Measurements from ENCODE around the gene TSPAN5.

TSPAN5 gene

DNA sequence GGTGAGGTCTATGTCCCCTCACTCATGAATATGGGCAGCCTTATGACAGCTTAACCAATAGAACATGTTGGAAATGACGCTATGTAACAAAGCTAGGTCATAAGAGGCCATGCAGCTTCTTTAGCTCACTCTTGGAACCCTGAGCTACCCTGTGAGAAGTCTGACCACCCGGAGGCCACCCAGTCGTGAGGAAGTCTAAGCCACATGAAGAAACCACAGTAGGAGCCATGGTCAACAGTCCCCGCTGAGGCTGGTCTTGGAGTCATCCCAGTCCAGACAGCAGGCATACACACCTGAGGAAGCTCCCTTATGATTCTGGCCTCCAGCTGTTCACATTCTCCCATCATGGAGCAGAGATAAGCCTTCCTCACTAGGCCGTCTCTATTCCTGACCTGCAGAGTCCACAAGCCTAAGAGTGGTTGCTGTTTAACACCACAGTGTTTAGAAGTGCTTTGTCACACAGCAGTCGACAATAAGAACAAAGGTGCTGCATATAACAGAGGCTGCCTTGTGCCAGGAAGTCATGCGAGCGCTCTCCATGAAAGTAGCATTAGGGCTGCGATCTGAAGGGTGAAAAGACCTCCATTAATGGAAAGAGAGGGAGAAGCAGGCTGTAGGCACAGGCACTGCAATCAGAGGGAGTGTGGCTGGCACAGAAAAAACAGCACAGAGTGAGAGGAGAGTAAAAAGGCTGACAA lies 38.2 kb downstream of the TSPAN5 start:
- H3K36me3 ChIP-seq (ENCODE audit: control insufficient read depth, insufficient read depth, low read length): no peaks in the 10 kb centered on the region
- H3K4me3 ChIP-seq (ENCODE audit: low read length): no peak overlapping the region
- no peak overlapping the region for H3K9ac ChIP-seq (ENCODE audit: low read length)
- H3K27ac ChIP-seq (ENCODE audit: low read depth, low read length): no peak overlapping the region
- no peaks in the 10 kb centered on the region for H3K27me3 ChIP-seq (ENCODE audit: control insufficient read depth, insufficient read depth, low read length)
- H3K4me1 ChIP-seq (ENCODE audit: control insufficient read depth, insufficient read depth, low read length): peaks cover 3% of the 10 kb centered on the region

DNA sequence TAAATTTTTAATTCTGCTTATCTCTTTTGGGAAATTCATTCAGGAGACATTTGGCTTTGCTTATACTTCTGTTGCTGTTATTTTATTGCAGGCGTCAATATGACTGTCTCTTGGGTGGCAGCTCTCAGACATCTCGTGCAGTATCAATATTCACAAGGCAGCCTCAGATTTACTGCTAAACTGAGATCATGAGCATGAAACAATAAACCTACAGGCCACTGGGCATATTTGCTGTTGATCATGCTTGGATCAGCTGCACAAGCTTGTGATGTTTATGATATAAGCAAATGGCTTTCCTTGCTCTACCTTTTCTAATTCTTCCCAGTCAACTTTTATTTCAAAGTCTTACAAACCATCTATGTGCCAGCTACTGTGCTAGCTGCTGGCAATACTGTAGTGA lies 39.2 kb downstream of the TSPAN5 start:
- Histone ChIP-seq H3K4me3 (ENCODE audit: low read length) (no peak overlapping the region), H3K36me3 (ENCODE audit: control insufficient read depth, insufficient read depth, low read length) (no peaks in the 10 kb centered on the region), H3K9ac (ENCODE audit: low read length) (no peak overlapping the region), H3K4me1 (ENCODE audit: control insufficient read depth, insufficient read depth, low read length) (peaks cover 3% of the 10 kb centered on the region), H3K27me3 (ENCODE audit: control insufficient read depth, insufficient read depth, low read length) (no peaks in the 10 kb centered on the region), H3K27ac (ENCODE audit: low read depth, low read length) (no peak overlapping the region)

DNA sequence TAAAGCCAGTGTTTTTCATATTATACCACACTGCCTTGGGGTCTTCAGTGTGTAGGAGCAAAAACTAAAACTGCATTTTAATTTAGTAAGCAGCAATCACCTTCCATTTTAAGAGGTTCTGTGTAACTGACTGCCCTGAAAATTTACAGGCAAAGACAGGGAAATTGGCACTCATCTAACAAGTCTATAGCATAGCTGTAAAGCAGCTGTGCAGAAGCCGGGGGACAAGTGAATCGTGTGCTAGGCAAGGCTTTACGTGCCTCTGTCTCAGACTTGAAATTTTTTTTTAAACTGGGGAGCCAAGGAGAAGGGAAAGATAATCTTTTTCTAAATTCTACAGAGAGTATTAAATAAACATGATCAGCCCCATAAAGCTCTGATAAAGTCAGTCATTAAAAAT lies 39.7 kb downstream of the TSPAN5 start:
- no peak overlapping the region for H3K27ac ChIP-seq (ENCODE audit: low read depth, low read length)
- H3K9ac ChIP-seq (ENCODE audit: low read length): no peak overlapping the region
- peaks cover 4% of the 10 kb centered on the region for H3K4me1 ChIP-seq (ENCODE audit: control insufficient read depth, insufficient read depth, low read length)
- no peaks in the 10 kb centered on the region for H3K36me3 ChIP-seq (ENCODE audit: control insufficient read depth, insufficient read depth, low read length)
- H3K27me3 ChIP-seq (ENCODE audit: control insufficient read depth, insufficient read depth, low read length): no peaks in the 10 kb centered on the region
- no peak overlapping the region for H3K4me3 ChIP-seq (ENCODE audit: low read length)

DNA sequence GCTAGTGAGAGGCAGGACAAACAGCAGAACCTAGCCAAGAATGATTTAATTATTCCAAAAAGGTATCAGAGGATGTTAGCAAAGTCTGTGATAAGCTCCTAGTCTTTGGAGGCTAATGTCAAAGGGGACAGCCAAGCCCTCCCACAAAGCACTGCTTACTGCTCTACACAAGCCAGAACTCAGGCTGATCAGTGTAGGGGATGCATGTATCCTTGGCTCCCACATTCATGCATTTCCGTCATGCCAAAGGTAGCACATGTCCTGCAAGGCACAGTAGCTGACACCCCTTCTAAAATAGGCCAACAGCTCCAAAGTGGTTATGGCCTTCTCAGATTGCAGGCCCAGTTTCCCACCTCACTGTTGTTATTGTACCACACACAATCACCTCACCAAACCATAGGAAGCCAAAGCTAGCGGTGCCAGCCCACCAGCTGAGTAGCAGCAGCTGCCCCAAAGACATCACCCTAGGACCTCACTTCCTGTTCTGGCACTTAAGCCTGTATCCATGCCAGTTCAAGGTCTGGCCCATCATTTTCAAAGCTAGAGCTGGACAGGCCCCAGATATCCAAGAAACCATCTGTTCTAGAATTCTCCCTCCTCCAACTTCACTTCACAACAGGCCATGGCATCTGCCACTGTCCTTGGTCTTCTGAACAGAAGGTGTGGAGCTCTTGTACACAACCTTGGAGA lies 40.9 kb downstream of the TSPAN5 start:
- Histone ChIP-seq H3K27me3 (ENCODE audit: control insufficient read depth, insufficient read depth, low read length) (no peaks in the 10 kb centered on the region), H3K27ac (ENCODE audit: low read depth, low read length) (no peak overlapping the region), H3K4me1 (ENCODE audit: control insufficient read depth, insufficient read depth, low read length) (peaks cover 4% of the 10 kb centered on the region), H3K36me3 (ENCODE audit: control insufficient read depth, insufficient read depth, low read length) (no peaks in the 10 kb centered on the region), H3K9ac (ENCODE audit: low read length) (no peak overlapping the region), H3K4me3 (ENCODE audit: low read length) (no peak overlapping the region)

DNA sequence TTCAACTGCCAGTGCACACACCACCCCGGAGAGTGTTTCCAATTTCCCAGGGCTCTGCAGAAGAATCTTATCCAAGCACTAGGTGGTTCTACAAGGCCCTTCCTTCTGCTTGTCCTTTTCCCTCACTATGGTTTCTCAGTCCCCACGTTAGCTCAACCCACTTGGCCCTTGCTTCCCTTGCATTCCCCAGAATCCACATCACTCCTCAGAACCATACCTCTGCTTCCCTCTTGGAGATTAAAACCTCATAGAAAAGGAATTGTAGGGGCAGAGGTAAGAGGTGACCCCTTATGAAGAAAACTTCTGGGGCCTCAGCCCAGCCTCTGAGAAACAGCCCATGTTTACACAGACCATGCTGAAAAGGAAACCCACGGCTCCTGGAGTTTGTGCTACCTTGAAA lies 42.4 kb downstream of the TSPAN5 start:
- peaks cover 4% of the 10 kb centered on the region for H3K4me1 ChIP-seq (ENCODE audit: control insufficient read depth, insufficient read depth, low read length)
- H3K36me3 ChIP-seq (ENCODE audit: control insufficient read depth, insufficient read depth, low read length): no peaks in the 10 kb centered on the region
- no peak overlapping the region for H3K9ac ChIP-seq (ENCODE audit: low read length)
- no peak overlapping the region for H3K27ac ChIP-seq (ENCODE audit: low read depth, low read length)
- no peak overlapping the region for H3K4me3 ChIP-seq (ENCODE audit: low read length)
- no peaks in the 10 kb centered on the region for H3K27me3 ChIP-seq (ENCODE audit: control insufficient read depth, insufficient read depth, low read length)

DNA sequence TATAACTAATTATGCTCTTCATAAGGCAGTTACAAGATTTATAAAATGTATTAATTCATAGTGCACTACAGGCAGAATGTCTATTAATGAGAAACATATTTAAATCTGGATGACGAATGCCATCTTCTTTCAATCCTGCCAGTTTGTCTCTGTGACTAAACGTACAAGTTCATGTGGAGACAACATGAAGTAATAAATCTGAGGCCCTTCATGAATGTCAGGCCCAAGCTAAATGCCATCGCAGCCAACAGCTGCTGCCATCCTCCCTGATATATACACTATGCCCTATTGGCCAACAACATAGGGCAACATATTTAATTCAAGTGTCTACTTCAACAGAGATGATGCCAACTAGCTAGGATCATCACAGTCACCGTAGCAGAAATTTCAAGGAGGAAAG lies 43.7 kb downstream of the TSPAN5 start:
- Histone ChIP-seq H3K9ac (ENCODE audit: low read length) (no peak overlapping the region), H3K4me3 (ENCODE audit: low read length) (no peak overlapping the region)

DNA sequence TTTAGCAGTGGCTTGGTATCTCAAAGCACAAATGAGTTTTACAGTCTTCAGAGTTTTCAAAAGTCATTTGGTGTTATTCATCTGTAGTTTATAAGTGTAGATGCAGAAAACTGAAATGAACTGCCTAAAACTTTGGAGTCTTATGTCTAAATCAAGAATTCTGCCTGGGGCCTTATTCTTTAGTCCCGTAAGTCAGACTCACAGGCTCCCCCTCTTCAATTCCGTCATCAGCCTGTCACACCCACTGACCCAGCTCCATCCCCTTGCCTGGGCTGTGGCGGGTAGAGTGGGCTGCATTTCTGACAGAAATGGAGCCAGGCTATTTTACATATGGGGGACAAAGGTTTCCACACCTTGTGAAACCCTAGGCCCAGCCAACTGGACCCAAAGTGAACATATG lies 44.3 kb downstream of the TSPAN5 start:
- peaks cover 4% of the 10 kb centered on the region for H3K4me1 ChIP-seq (ENCODE audit: control insufficient read depth, insufficient read depth, low read length)
- H3K27me3 ChIP-seq (ENCODE audit: control insufficient read depth, insufficient read depth, low read length): no peaks in the 10 kb centered on the region
- H3K9ac ChIP-seq (ENCODE audit: low read length): no peak overlapping the region
- no peak overlapping the region for H3K27ac ChIP-seq (ENCODE audit: low read depth, low read length)
- H3K4me3 ChIP-seq (ENCODE audit: low read length): no peak overlapping the region
- no peaks in the 10 kb centered on the region for H3K36me3 ChIP-seq (ENCODE audit: control insufficient read depth, insufficient read depth, low read length)

More for the DNA sequence above, 43.7 kb downstream of the TSPAN5 start:
- no peaks in the 10 kb centered on the region for H3K36me3 ChIP-seq (ENCODE audit: control insufficient read depth, insufficient read depth, low read length)
- peaks cover 4% of the 10 kb centered on the region for H3K4me1 ChIP-seq (ENCODE audit: control insufficient read depth, insufficient read depth, low read length)
- no peaks in the 10 kb centered on the region for H3K27me3 ChIP-seq (ENCODE audit: control insufficient read depth, insufficient read depth, low read length)
- H3K27ac ChIP-seq (ENCODE audit: low read depth, low read length): no peak overlapping the region

DNA sequence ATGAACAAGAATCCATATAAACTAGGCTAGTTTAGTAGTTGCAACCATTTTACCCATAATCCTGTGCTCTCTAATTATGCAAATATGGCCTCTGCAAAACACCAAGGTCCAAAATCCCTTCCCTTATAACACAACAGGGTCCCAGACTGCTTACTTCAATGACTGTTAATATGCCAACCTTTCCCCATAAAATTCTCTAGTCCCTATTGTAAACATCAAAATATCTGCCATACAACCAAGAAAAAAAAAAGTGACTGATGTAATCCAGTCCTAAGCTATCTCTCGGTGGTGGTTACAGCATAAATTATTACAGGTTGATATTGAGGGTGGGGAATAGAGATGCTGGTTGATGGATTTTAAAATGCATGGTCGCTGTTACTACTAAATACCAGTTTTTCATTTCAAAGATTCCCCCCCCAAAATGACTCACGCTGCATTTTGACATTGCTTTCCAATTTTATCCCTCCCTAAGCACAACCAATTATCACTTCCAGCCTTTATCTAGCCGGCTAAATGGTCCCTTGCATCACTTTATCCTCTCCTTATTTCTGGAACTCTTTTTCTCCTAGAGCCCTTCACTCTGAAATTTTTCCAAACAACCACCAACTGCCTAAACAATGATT lies 44.8 kb downstream of the TSPAN5 start:
- Histone ChIP-seq H3K27me3 (ENCODE audit: control insufficient read depth, insufficient read depth, low read length) (no peaks in the 10 kb centered on the region), H3K4me1 (ENCODE audit: control insufficient read depth, insufficient read depth, low read length) (peaks cover 4% of the 10 kb centered on the region), H3K27ac (ENCODE audit: low read depth, low read length) (no peak overlapping the region)

DNA sequence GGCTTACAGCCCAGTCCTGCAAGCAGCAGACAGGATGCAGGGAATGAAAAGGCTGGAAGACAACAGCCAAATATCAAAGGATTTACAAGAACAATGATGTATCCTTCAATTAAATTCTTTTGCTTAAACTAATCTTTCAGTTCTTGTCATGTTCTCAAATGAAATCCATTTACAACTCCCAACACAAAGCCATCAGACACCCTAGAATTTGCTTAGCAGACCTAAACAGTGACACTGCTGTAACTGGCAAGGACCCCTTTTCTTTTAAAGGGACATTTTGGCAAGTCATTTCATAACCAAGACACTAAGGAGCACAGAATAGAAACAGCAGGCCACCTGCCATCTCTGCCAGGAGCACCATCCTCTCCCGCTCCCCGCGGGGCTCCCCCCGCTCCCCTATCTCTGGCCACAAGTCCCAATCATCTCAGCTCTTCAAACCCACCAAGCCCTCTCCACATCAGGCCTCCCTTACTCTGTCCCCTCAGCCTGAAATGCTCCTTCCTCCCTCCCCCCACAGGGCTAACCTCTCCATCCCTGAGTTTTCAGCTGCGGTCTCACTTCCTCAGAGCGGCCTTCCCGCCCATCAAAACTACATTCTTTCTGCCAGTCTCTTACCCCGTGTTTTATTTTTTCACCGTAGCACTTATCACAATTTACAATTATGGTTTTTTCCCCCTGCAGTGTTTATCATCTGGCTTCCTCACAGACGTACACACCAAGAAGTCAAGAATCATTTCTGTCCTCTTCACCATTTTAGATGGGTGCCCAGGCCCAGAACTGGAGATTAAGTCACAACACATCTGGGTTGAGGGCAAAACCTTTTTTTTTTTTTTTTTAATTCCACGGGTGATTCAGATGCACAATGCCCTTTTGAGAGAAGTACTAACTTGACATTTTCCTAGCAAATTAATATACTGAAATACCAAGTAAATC lies 45.8 kb downstream of the TSPAN5 start:
- no peaks in the 10 kb centered on the region for H3K27me3 ChIP-seq (ENCODE audit: control insufficient read depth, insufficient read depth, low read length)
- H3K9ac ChIP-seq (ENCODE audit: low read length): no peak overlapping the region
- no peak overlapping the region for H3K27ac ChIP-seq (ENCODE audit: low read depth, low read length)
- H3K36me3 ChIP-seq (ENCODE audit: control insufficient read depth, insufficient read depth, low read length): no peaks in the 10 kb centered on the region
- H3K4me3 ChIP-seq (ENCODE audit: low read length): no peak overlapping the region
- H3K4me1 ChIP-seq (ENCODE audit: control insufficient read depth, insufficient read depth, low read length): peaks cover 4% of the 10 kb centered on the region

More for the DNA sequence above, 44.8 kb downstream of the TSPAN5 start:
- Histone ChIP-seq H3K36me3 (ENCODE audit: control insufficient read depth, insufficient read depth, low read length) (no peaks in the 10 kb centered on the region), H3K4me3 (ENCODE audit: low read length) (no peak overlapping the region), H3K9ac (ENCODE audit: low read length) (no peak overlapping the region)

DNA sequence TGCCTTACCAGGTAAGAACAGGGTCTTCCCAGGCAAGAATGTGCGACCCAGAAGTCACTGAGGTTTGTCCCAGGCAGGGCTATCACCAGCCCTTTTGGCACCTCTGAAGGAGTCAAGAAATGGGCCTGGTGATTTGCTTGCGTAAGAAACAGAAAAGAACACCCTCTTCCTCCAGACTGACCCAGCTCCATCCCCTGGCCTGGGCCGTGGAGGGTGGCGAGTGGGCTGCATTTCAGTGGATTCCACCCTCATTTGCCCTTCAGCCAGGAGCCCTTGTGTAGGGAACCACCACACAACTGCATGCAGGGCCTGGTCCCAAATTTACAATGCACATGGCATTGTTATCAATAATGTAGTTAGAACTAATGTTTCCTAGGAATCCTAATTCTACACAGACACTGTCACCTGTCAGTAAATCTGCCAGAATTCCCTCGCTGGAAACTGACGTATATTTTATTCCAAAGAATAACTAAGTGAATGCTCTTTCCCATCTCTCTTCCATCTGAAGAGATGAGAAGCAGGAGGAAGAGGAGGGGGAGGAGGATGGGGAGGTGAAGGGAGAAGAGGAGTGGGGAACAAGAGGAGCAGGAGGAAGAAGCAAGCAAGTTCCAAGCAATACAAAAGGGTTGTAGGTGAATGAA lies 46.6 kb downstream of the TSPAN5 start:
- H3K4me1 ChIP-seq (ENCODE audit: control insufficient read depth, insufficient read depth, low read length): peaks cover 4% of the 10 kb centered on the region
- no peaks in the 10 kb centered on the region for H3K36me3 ChIP-seq (ENCODE audit: control insufficient read depth, insufficient read depth, low read length)
- no peak overlapping the region for H3K9ac ChIP-seq (ENCODE audit: low read length)
- H3K27ac ChIP-seq (ENCODE audit: low read depth, low read length): no peak overlapping the region
- H3K4me3 ChIP-seq (ENCODE audit: low read length): no peak overlapping the region
- no peaks in the 10 kb centered on the region for H3K27me3 ChIP-seq (ENCODE audit: control insufficient read depth, insufficient read depth, low read length)

DNA sequence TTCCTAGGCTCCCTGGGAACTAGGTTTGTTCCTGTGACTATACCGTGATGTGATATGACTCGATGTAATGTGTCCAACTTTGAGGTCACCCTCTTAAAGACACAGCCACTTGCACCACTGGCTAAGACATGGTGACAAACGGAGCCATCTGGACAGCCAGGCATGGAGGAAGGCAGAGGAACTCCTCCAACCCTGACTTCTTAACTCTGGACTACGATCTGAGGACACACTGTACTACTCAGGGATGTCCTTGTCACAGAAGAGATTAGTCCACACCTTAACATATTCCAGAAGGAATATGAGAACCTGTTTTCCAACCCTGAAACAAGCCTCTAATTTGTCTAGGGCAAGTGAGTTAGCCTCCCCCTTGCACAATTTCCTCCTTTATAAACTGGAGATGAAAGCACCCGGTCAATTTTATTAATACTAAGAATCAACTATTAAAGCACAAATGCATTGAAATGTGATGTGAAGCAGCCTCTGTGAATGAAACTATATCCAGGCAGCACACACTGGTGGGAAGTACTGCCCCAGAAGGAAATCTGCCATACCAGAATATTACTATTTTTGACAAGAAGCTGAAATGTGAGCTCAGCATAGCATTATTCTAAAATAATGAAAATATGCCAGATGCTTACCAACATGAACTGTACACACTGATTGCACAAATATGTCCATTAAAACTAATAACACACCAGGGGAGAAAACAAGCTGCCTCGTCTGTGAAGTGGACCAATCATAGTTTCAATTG lies 47.3 kb downstream of the TSPAN5 start:
- H3K9ac ChIP-seq (ENCODE audit: low read length): no peak overlapping the region
- no peaks in the 10 kb centered on the region for H3K36me3 ChIP-seq (ENCODE audit: control insufficient read depth, insufficient read depth, low read length)
- no peak overlapping the region for H3K4me3 ChIP-seq (ENCODE audit: low read length)
- no peak overlapping the region for H3K27ac ChIP-seq (ENCODE audit: low read depth, low read length)
- no peaks in the 10 kb centered on the region for H3K27me3 ChIP-seq (ENCODE audit: control insufficient read depth, insufficient read depth, low read length)
- H3K4me1 ChIP-seq (ENCODE audit: control insufficient read depth, insufficient read depth, low read length): peaks cover 4% of the 10 kb centered on the region
